Osteocyte (in vitro differentiated cells): ENCODE measurements around the gene ACBD4. TPM values are rescaled to one million over a fixed set of nuclear protein-coding genes. Genes with fewer than 3 reads are reported as not detected.

Source experiments
- DNase-seq: peaks from one replicate; pipeline ENCODE4 v3.0.0; 2021; ENCODE audit warnings: mixed read lengths; ENCODE audit not compliant: unreplicated experiment; ENCODE audit errors: extremely low spot score
- H3K27ac Mint-ChIP-seq: one replicate; pipeline ENCODE4 v1.8.0; 2021; ENCODE audit warnings: mild to moderate bottlenecking, mixed read lengths; ENCODE audit not compliant: unreplicated experiment
- H3K27me3 Mint-ChIP-seq: one replicate; pipeline ENCODE4 v1.8.0; 2021; ENCODE audit warnings: mixed read lengths; ENCODE audit not compliant: unreplicated experiment
- H3K36me3 Mint-ChIP-seq: one replicate; pipeline ENCODE4 v1.8.0; 2021; ENCODE audit warnings: mixed read lengths; ENCODE audit not compliant: unreplicated experiment
- H3K4me1 Mint-ChIP-seq: one replicate; pipeline ENCODE4 v1.8.0; 2021; ENCODE audit warnings: mixed read lengths; ENCODE audit not compliant: unreplicated experiment
- H3K4me3 Mint-ChIP-seq: one replicate; pipeline ENCODE4 v1.8.0; 2021; ENCODE audit warnings: mild to moderate bottlenecking, moderate library complexity, mixed read lengths; ENCODE audit not compliant: unreplicated experiment
- H3K9me3 Mint-ChIP-seq: one replicate; pipeline ENCODE4 v1.8.0; 2021; ENCODE audit warnings: mixed read lengths; ENCODE audit not compliant: unreplicated experiment
- CTCF ChIP-seq: fragments of 200-600 bp; sonication (generic); IDR thresholded peaks from 2 replicates; pipeline ENCODE4 v1.5.0; 2021; ENCODE audit warnings: antibody characterized with exemption, mild to moderate bottlenecking, moderate library complexity
- total RNA-seq: library from RNA; stranded (reverse); gene quantifications from 2 replicates; pipeline ENCODE4 v1.2.1, GENCODE V29; 2021

The ACBD4 gene
- total RNA-seq, 1 donor from 2014 or later, result 8.1 TPM

GRCh38 chr17:45162025-45162687 lies 26.7 kb downstream of the ACBD4 start:
- peak overlapping the region; percentile 99 for H3K4me3 Mint-ChIP-seq
- peaks cover 3% of the 10 kb centered on the region for H3K36me3 Mint-ChIP-seq
- DNase-seq, result no peak
- TF ChIP-seq CTCF, result no peak
- H3K27me3 Mint-ChIP-seq, result no peaks in the 10 kb centered on the region
- peaks cover 38% of the 10 kb centered on the region for H3K4me1 Mint-ChIP-seq
- H3K27ac Mint-ChIP-seq, result peak overlapping the region; percentile 99
- H3K9me3 Mint-ChIP-seq, result no peaks in the 10 kb centered on the region

- peaks cover 20% of the 10 kb centered on the region for H3K4me1 Mint-ChIP-seq
- H3K9me3 Mint-ChIP-seq, result no peaks in the 10 kb centered on the region
- no peak for TF ChIP-seq CTCF
- no peaks in the 10 kb centered on the region for H3K27me3 Mint-ChIP-seq
- no peak for DNase-seq
- H3K36me3 Mint-ChIP-seq, result peaks cover 2% of the 10 kb centered on the region
- no peak overlapping the region for H3K27ac Mint-ChIP-seq
- no peak overlapping the region for H3K4me3 Mint-ChIP-seq
Observed at GRCh38 chr17:45164734-45165269, 29.3 kb downstream of the ACBD4 start.

GRCh38 chr17:45168991-45169752 lies 33.7 kb downstream of the ACBD4 start:
- no peak overlapping the region for H3K4me3 Mint-ChIP-seq
- H3K36me3 Mint-ChIP-seq, result no peaks in the 10 kb centered on the region
- TF ChIP-seq CTCF, result no peak
- no peak for DNase-seq
- no peaks in the 10 kb centered on the region for H3K27me3 Mint-ChIP-seq
- H3K4me1 Mint-ChIP-seq, result peaks cover 40% of the 10 kb centered on the region
- H3K9me3 Mint-ChIP-seq, result no peaks in the 10 kb centered on the region
- H3K27ac Mint-ChIP-seq, result peak overlapping the region; percentile 99

GRCh38 chr17:45170280-45170930 lies 34.9 kb downstream of the ACBD4 start:
- no peak for TF ChIP-seq CTCF
- Mint-ChIP-seq H3K27ac (peak overlapping the region; percentile 99), H3K9me3 (no peaks in the 10 kb centered on the region), H3K27me3 (no peaks in the 10 kb centered on the region), H3K4me1 (peaks cover 34% of the 10 kb centered on the region), H3K36me3 (no peaks in the 10 kb centered on the region), H3K4me3 (peak overlapping the region; percentile 69)
- no peak for DNase-seq

- DNase-seq, result no peak
- Mint-ChIP-seq H3K4me3 (peak overlapping the region; percentile 69), H3K4me1 (peaks cover 37% of the 10 kb centered on the region), H3K27ac (peak overlapping the region; percentile 99), H3K27me3 (no peaks in the 10 kb centered on the region), H3K9me3 (no peaks in the 10 kb centered on the region), H3K36me3 (no peaks in the 10 kb centered on the region)
- no peak for TF ChIP-seq CTCF
Observed at GRCh38 chr17:45170931-45171337, 35.4 kb downstream of the ACBD4 start.
